Dorsolateral prefrontal cortex (tissue), 118 donors: Measurements from ENCODE around the gene ZC3H12A. TPM values are rescaled to one million over a fixed set of nuclear protein-coding genes. Genes with fewer than 3 reads are reported as not detected.

Experiments used
- microRNA-seq, 43 experiments: library from miRNA; unstranded; fragments of <30 nt; microRNA quantifications; one replicate each; pipeline ENCODE4 v1.2.0, GENCODE V29; 2022
- total RNA-seq, 120 experiments: library from RNA; stranded (reverse); gene quantifications; one replicate each; pipeline versions ENCODE4 v1.2.3 to v1.2.4, GENCODE V29; 2022

ZC3H12A gene
- total RNA-seq, 120 experiments from 2014 or later = 0.46 to 7.2 (median 1.7) TPM

Small RNAs within 50 kb of the gene (microRNA-seq; reads per million reads assigned to microRNA genes)
- gene MIR5581 (0 to 6.4 (median 1.5) reads per million in 43 experiments), gene MIR6732 (0 to 0.64 (median 0) reads per million in 43 experiments)

Other genes starting within 250 kb of the ZC3H12A start
- gene MEAF6, start 40.2 kb downstream of the ZC3H12A start, total RNA-seq = 100 to 1,000 TPM in 57 of 120 experiments, 10 to 100 TPM in 63; 44.2 to 132 (median 98.7) TPM
- 10 to 100 TPM in 118 of 120 experiments, 1 to 10 TPM in 2; 8.4 to 24.4 (median 16.7) TPM for gene SNIP1, start 79.7 kb downstream of the ZC3H12A start, total RNA-seq
- 10 to 100 TPM in 116 of 120 experiments, 1 to 10 TPM in 4; 8.9 to 29.1 (median 17.0) TPM for gene DNALI1, start 82.4 kb downstream of the ZC3H12A start, total RNA-seq
- gene GNL2, start 121.4 kb downstream of the ZC3H12A start, total RNA-seq = 10 to 100 TPM; 13.0 to 31.1 (median 20.2) TPM
- under 1 TPM in 36 of 120 experiments, not detected in 84; 0.16 to 0.69 (median 0.28) TPM for gene RSPO1, start 160.3 kb downstream of the ZC3H12A start, total RNA-seq
- 1 to 10 TPM in 51 of 120 experiments, under 1 TPM in 69; 0.30 to 1.9 (median 0.93) TPM for gene CDCA8, start 217.9 kb downstream of the ZC3H12A start, total RNA-seq